HepG2 (cell line): ENCODE measurements around the gene CSN3. TPM values are rescaled to one million over a fixed set of nuclear protein-coding genes. Genes with fewer than 3 reads are reported as not detected.

ENCODE experiments used
- ATAC-seq: fragments of 200-7000 bp; cut with Tn5 transposase; 3 replicates; pipeline ENCODE4 v1.9.1; 2020; ENCODE audit warnings: mild to moderate bottlenecking, moderate library complexity
- BruUV-seq: library from RNA; stranded (reverse); fragments of 400-500 nt; replicated peaks from 2 replicates; lab custom pipeline; 2021; lab: Mats Ljungman, UMichigan
- CTCF ChIA-PET: fragments of 300-600 bp; formaldehyde crosslinking; extraction: SDS; loops from one replicate; lab custom pipeline; 2021; ENCODE audit warnings: low total read pairs, inconsistent platforms, low intra/inter-chr PET ratio; lab: Yijun Ruan, JAX
- POLR2A ChIA-PET: fragments of 350-600 bp; sonication (Branson Sonifier 250); formaldehyde crosslinking; loops from one replicate; lab custom pipeline; 2020; ENCODE audit warnings: antibody characterized with exemption, inconsistent platforms; lab: Yijun Ruan, JAX
- DNase-seq: peaks from one replicate; pipeline ENCODE4 v3.0.0-alpha.2; 2015; ENCODE audit warnings: low spot score
- FAIRE-seq: peaks from 3 replicates; lab custom pipeline; 2011; peaks lifted over from hg19 to GRCh38; lab: Jason Lieb, UNC
- H2AFZ ChIP-seq: one replicate; pipeline ENCODE4 v1.6.1; 2011; ENCODE audit warnings: low read length, inconsistent platforms
- H3K27ac ChIP-seq: fragments of 300-600 bp; 3 replicates; pipeline ENCODE4 v1.8.0; 2011; ENCODE audit warnings: mixed run types, mild to moderate bottlenecking, mixed read lengths, low read length, inconsistent platforms; ENCODE audit not compliant: insufficient read depth; ENCODE audit errors: extremely low read length
- H3K27me3 ChIP-seq, 2 experiments: fragments of 200-600 bp in 1 of 2; 2 replicates in 1 of 2; 3 replicates in 1 of 2; pipeline versions ENCODE4 v1.6.0 to v1.8.0; 2011; ENCODE audit warnings: low read length in 2 of 2, mild to moderate bottlenecking in 2 of 2, moderate library complexity in 2 of 2, inconsistent platforms in 1 of 2; ENCODE audit not compliant: insufficient read depth in 2 of 2, control insufficient read depth in 1 of 2
- H3K36me3 ChIP-seq, 2 experiments: fragments of 200-600 bp in 1 of 2; replicated peaks in 1 of 2; 2 replicates in 1 of 2; 3 replicates in 1 of 2; pipeline versions ENCODE4 v1.5.1 to v1.8.0; 2011; ENCODE audit warnings: low read length in 2 of 2, inconsistent platforms in 1 of 2; ENCODE audit not compliant: insufficient read depth in 2 of 2, control insufficient read depth in 1 of 2
- H3K4me1 ChIP-seq: 2 replicates; pipeline ENCODE4 v1.5.1; 2012; ENCODE audit warnings: low read length, inconsistent platforms; ENCODE audit not compliant: insufficient read depth
- H3K4me2 ChIP-seq: 2 replicates; pipeline ENCODE4 v1.6.0; 2011; ENCODE audit warnings: low read depth, low read length, inconsistent platforms
- H3K4me3 ChIP-seq, 3 experiments: fragments of 200-600 bp in 1 of 3; sonication (generic), shearing (Covaris generic) in 1 of 3; replicated peaks in 1 of 3; 2 replicates each; pipeline ENCODE4 v1.5.1; 2011 to 2016; ENCODE audit warnings: low read length in 3 of 3, inconsistent platforms in 2 of 3, low read depth in 2 of 3, mild to moderate bottlenecking in 2 of 3, control low read depth in 1 of 3, mixed read lengths in 1 of 3; ENCODE audit not compliant: insufficient read depth in 1 of 3
- H3K79me2 ChIP-seq: one replicate; pipeline ENCODE4 v1.6.1; 2011; ENCODE audit warnings: low read length, inconsistent platforms; ENCODE audit not compliant: insufficient read depth
- H3K9ac ChIP-seq: 2 replicates; pipeline ENCODE4 v1.6.0; 2011; ENCODE audit warnings: mild to moderate bottlenecking, low read depth, low read length, inconsistent platforms; ENCODE audit not compliant: insufficient read depth
- H3K9me3 ChIP-seq: 2 replicates; pipeline ENCODE4 v1.5.1; 2012; ENCODE audit warnings: mild to moderate bottlenecking, low read length
- H4K20me1 ChIP-seq: 2 replicates; pipeline ENCODE4 v1.6.0; 2011; ENCODE audit warnings: inconsistent platforms, mild to moderate bottlenecking, low read length, moderate library complexity; ENCODE audit not compliant: insufficient read depth
- CC2D1A ChIP-seq: sonication (generic); formaldehyde crosslinking; IDR thresholded peaks from 2 replicates; pipeline ENCODE4 v1.8.1; 2023; ENCODE audit warnings: mild to moderate bottlenecking, missing genetic modification reagents
- FOSL2 ChIP-seq: sonication (generic); formaldehyde crosslinking; IDR thresholded peaks from 2 replicates; pipeline ENCODE4 v1.4.0; 2020; ENCODE audit warnings: missing genetic modification reagents
- HMGA1 ChIP-seq: sonication (generic); formaldehyde crosslinking; conservative IDR thresholded peaks from 2 replicates; pipeline ENCODE4 v1.4.0; 2020; ENCODE audit warnings: missing genetic modification reagents
- PCBP2 ChIP-seq: fragments of 200-400 bp; formaldehyde crosslinking; optimal IDR thresholded peaks from 2 replicates; pipeline ENCODE3; 2018; ENCODE audit warnings: low read length, low read depth; ENCODE audit not compliant: poor library complexity, severe bottlenecking
- PLRG1 ChIP-seq: fragments of 450-650 bp; conservative IDR thresholded peaks from 2 replicates; pipeline ENCODE4 v1.6.1; 2016
- POLR2AphosphoS2 ChIP-seq: IDR thresholded peaks from 2 replicates; pipeline ENCODE4 v1.6.1; 2011; ENCODE audit warnings: low read depth, low read length, improper control_type of control experiment
- SNRNP70 ChIP-seq: fragments of 200-400 bp; formaldehyde crosslinking; IDR thresholded peaks from 2 replicates; pipeline ENCODE4 v1.6.1; 2017; ENCODE audit warnings: mild to moderate bottlenecking, low read depth, low read length, moderate library complexity
- ZFP90 ChIP-seq: sonication (generic); formaldehyde crosslinking; IDR thresholded peaks from 2 replicates; pipeline ENCODE4 v1.8.0; 2022; ENCODE audit warnings: missing genetic modification reagents, mild to moderate bottlenecking, inconsistent platforms, borderline replicate concordance
- ZKSCAN8 ChIP-seq: IDR thresholded peaks from 2 replicates; pipeline ENCODE4 v1.6.1; 2016; ENCODE audit warnings: borderline replicate concordance, missing genetic modification reagents, missing compliant biosample characterization
- ZNF589 ChIP-seq: sonication (generic); formaldehyde crosslinking; conservative IDR thresholded peaks from 2 replicates; pipeline ENCODE4 v1.8.0; 2022; ENCODE audit warnings: mild to moderate bottlenecking, moderate library complexity, missing genetic modification reagents
- ZNF746 ChIP-seq: sonication (generic); formaldehyde crosslinking; IDR thresholded peaks from 2 replicates; pipeline ENCODE4 v1.8.0; 2022; ENCODE audit warnings: mild to moderate bottlenecking, missing genetic modification reagents
- ZNF747 ChIP-seq: sonication (generic); formaldehyde crosslinking; IDR thresholded peaks from 2 replicates; pipeline ENCODE4 v1.8.1; 2023; ENCODE audit warnings: missing genetic modification reagents, mild to moderate bottlenecking, borderline replicate concordance
- ZSCAN9 ChIP-seq: IDR thresholded peaks from 2 replicates; pipeline ENCODE4 v1.6.1; 2016; ENCODE audit warnings: borderline replicate concordance
- WGBS: methylation state at CpG from one replicate; pipeline ENCODE4 v1.1.6; 2017; ENCODE audit warnings: low lambda C conversion rate; 5-methylcytosine and 5-hydroxymethylcytosine counted together
- in situ Hi-C: cut with HindIII; loops from 2 replicates; pipeline ENCODE4 v1.10.0; 2017; ENCODE audit warnings: low pct_unique_long_range_greater_than_20kb; ENCODE audit not compliant: extremely low pct_ligation_motif_present
- intact Hi-C: fragments of 100-400 bp; cut with micrococcal nuclease; formaldehyde crosslinking; loops from one replicate; pipeline ENCODE4 v1.10.0; 2022; ENCODE audit not compliant: unreplicated experiment
- polyA plus RNA-seq, 8 experiments: library from polyadenylated mRNA; depleted of rRNA in 3 of 8; stranded (reverse) in 7 of 8; unstranded in 1 of 8; fragments of >200 nt; fragmentation: Illumina TruSeq in 4 of 8; extraction: Trizol in 4 of 8; gene quantifications; 2 replicates each; pipeline versions ENCODE4 v1.2.1 to v1.2.3, GENCODE V29; 2011 to 2016; ENCODE audit warnings: low read depth in 4 of 8, missing spikeins in 1 of 8, mixed read lengths in 1 of 8; ENCODE audit not compliant: insufficient read depth in 1 of 8
- total RNA-seq, 5 experiments: library from RNA; depleted of rRNA; stranded (reverse); fragments of >200 nt; fragmentation: Illumina TruSeq; extraction: Trizol; gene quantifications; 2 replicates each; pipeline ENCODE4 v1.2.3, GENCODE V29; 2016; ENCODE audit warnings: low read depth in 1 of 5

The CSN3 gene
- total and polyA plus RNA-seq, 2 of the 13 experiments (the other 11 are each of a cell fraction or from before 2014, with no cell fraction given), result not detected

DNA sequence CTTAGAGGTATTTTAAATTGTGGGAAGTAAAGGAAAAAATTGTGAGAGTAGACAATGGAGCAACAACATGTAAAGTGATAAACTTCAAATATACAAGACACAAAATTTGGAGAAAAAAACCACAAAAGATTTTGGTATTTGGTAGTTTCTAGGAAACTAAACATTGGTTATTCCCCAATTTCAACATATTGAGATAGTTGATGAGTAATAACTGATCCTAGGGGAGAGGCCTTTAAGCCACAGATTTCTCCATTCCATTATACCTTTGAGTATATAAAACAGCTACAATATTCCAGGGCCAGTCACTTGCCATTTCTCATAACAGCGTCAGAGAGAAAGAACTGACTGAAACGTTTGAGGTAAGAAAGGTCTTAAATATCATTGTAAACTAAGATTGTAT is 16.6 kb upstream of the CSN3 start, which contains the start of gene FDCSP (continued):
- TF ChIP-seq ZNF747, result no peak
- TF ChIP-seq FOSL2, result no peak
- TF ChIP-seq PCBP2, result no peak
- no peak for TF ChIP-seq ZSCAN9
- no peak for TF ChIP-seq ZFP90 (CRISPR knock-in tag)
- no peak for TF ChIP-seq POLR2AphosphoS2
- TF ChIP-seq ZNF589 (CRISPR knock-in tag), result no peak
- no peak for TF ChIP-seq HMGA1
- no peak for TF ChIP-seq ZNF746 (CRISPR knock-in tag)
- no peak for TF ChIP-seq CC2D1A
- TF ChIP-seq PLRG1, result no peak

DNA sequence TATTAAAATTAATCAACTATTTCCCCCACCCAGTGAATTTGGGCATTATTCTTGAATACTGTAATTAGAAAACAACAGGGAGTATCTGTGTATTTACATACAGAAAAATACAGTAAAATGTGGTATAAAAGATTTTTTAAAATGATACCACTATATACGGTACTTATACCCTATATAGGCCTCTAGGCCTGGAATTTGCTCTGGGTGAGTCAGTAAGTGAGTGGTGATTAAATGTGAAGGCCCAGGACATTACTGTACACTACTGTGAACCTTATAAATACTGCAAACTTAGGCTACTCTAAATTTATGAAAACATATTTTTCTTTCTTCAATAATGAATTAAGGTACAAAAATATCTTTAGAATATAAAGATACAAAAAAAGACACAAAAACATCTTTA is 6.3 kb upstream of the CSN3 start:
- ATAC-seq (no peak), FAIRE-seq (no peak), DNase-seq (no peak)
- H3K4me2 ChIP-seq, result no peak overlapping the region
- H3K4me1 ChIP-seq, result peaks cover 27% of the 10 kb centered on the region
- H3K36me3 ChIP-seq, result no peaks in the 10 kb centered on the region
- ChIA-PET POLR2A (no interaction called here), CTCF (no interaction called here)
- 93% methylated on average over 1 of the region's 1 CpG for WGBS
- H4K20me1 ChIP-seq, result no peaks in the 10 kb centered on the region
- H3K4me3 ChIP-seq, result no peak overlapping the region
- TF ChIP-seq ZKSCAN8 (no peak), SNRNP70 (no peak)
- H3K9me3 ChIP-seq, result no peaks in the 10 kb centered on the region
- H3K79me2 ChIP-seq, result no peaks in the 10 kb centered on the region
- H3K27ac ChIP-seq, result no peak overlapping the region
- H3K27me3 ChIP-seq, result no peaks in the 10 kb centered on the region
- in situ Hi-C loops, result no loop called here
- intact Hi-C loops, result no loop called here
- no TSS peak for BruUV-seq
- no peak overlapping the region for H2AFZ ChIP-seq
- H3K9ac ChIP-seq, result no peak overlapping the region
